ENCODE data around the gene SPAG5.

Gene SPAG5

GRCh38 chr17:28573966-28574480, 24.8 kb downstream of the SPAG5 start:
- DNase-seq (ENCODE audit: low read depth in 3 of 3): no peak

GRCh38 chr17:28573521-28573920, 25.3 kb downstream of the SPAG5 start:
- no peak for DNase-seq (ENCODE audit: low read depth in 3 of 3)

- DNase-seq (ENCODE audit: low read depth in 3 of 3): no peak
Measured at GRCh38 chr17:28573040-28573380, 25.8 kb downstream of the SPAG5 start.

- DNase-seq (ENCODE audit: low read depth in 3 of 3): no peak
Measured at GRCh38 chr17:28572259-28573039, 26.4 kb downstream of the SPAG5 start.

- DNase-seq (ENCODE audit: low read depth in 3 of 3): peak; percentile 85 to 91 (median 90)
Measured at GRCh38 chr17:28571361-28572122, 27.3 kb downstream of the SPAG5 start, which contains the start of gene PIGS. Gene PIGS (minus strand): TSS chr17:28571524. CDS start chr17:28571496, 28 bp downstream.

GRCh38 chr17:28570716-28571360, 28.0 kb downstream of the SPAG5 start:
- no peak for DNase-seq (ENCODE audit: low read depth in 3 of 3)

GRCh38 chr17:28569446-28569845, 29.4 kb downstream of the SPAG5 start:
- DNase-seq (ENCODE audit: low read depth in 3 of 3): no peak

GRCh38 chr17:28567604-28568003, 31.2 kb downstream of the SPAG5 start:
- DNase-seq (ENCODE audit: low read depth in 3 of 3): no peak

- DNase-seq (ENCODE audit: low read depth in 3 of 3): no peak
Measured at GRCh38 chr17:28563475-28563874, 35.4 kb downstream of the SPAG5 start.

GRCh38 chr17:28555022-28555421, 43.8 kb downstream of the SPAG5 start:
- no peak for DNase-seq (ENCODE audit: low read depth in 3 of 3)

GRCh38 chr17:28554565-28554964, 44.3 kb downstream of the SPAG5 start:
- no peak for DNase-seq (ENCODE audit: low read depth in 3 of 3)

GRCh38 chr17:28553000-28553505, 45.8 kb downstream of the SPAG5 start:
- no peak for DNase-seq (ENCODE audit: low read depth in 3 of 3)

- DNase-seq (ENCODE audit: low read depth in 3 of 3): peak; percentile 52 to 75 (median 59)
Measured at GRCh38 chr17:28552176-28552999, 46.4 kb downstream of the SPAG5 start, which contains the start of gene UNC119. Gene UNC119 (minus strand): TSS chr17:28552624. CDS start chr17:28552557, 67 bp downstream.

- no peak for DNase-seq (ENCODE audit: low read depth in 3 of 3)
Measured at GRCh38 chr17:28551421-28552175, 47.2 kb downstream of the SPAG5 start.

GRCh38 chr17:28550858-28551257, 48.0 kb downstream of the SPAG5 start:
- DNase-seq (ENCODE audit: low read depth in 3 of 3): no peak

GRCh38 chr17:28549236-28550132, 49.3 kb downstream of the SPAG5 start:
- DNase-seq (ENCODE audit: low read depth in 3 of 3): peak in 2 of 3 donors; percentile 26 to 46

- no peak for DNase-seq (ENCODE audit: low read depth in 3 of 3)
Measured at GRCh38 chr17:28548417-28549130, 50.3 kb downstream of the SPAG5 start.

- DNase-seq (ENCODE audit: low read depth in 3 of 3): peak; percentile 65 to 67 (median 65)
Measured at GRCh38 chr17:28547623-28548416, 51.0 kb downstream of the SPAG5 start.

Measured in stimulated activated CD4-positive, alpha-beta T cell treated with anti-CD3 and anti-CD28 coated beads, TNF-alpha, amount 100 ng/mL, for 48 hours (primary cell).